Subcutaneous abdominal adipose tissue (tissue), 5 donors: ENCODE results near the gene FBXL17.
A peak's percentile ranks its signal among the peaks of the same experiment; 100 is the strongest.

Experiments used
- H3K27ac ChIP-seq: one replicate; pipeline ENCODE4 v1.7.0; 2013; ENCODE audit warnings: low read depth, mild to moderate bottlenecking, inconsistent platforms, low read length, moderate library complexity
- H3K27me3 ChIP-seq, 5 donors: one replicate each; pipeline ENCODE4 v1.7.0; 2013; ENCODE audit warnings: low read length in 5 of 5, inconsistent platforms in 1 of 5; ENCODE audit not compliant: control insufficient read depth in 5 of 5, insufficient read depth in 4 of 5
- H3K36me3 ChIP-seq, 5 donors: one replicate each; pipeline ENCODE4 v1.7.0; 2013; ENCODE audit warnings: low read length in 5 of 5; ENCODE audit not compliant: control insufficient read depth in 5 of 5, insufficient read depth in 5 of 5
- H3K4me1 ChIP-seq, 5 donors: one replicate each; pipeline ENCODE4 v1.7.0; 2013; ENCODE audit warnings: low read length in 5 of 5, mild to moderate bottlenecking in 3 of 5, moderate library complexity in 1 of 5; ENCODE audit not compliant: control insufficient read depth in 5 of 5, insufficient read depth in 5 of 5
- H3K4me3 ChIP-seq, 5 donors: one replicate each; pipeline ENCODE4 v1.7.0; 2013; ENCODE audit warnings: low read length in 5 of 5, low read depth in 1 of 5
- H3K9ac ChIP-seq, 5 donors: one replicate each; pipeline ENCODE4 v1.7.0; 2013; ENCODE audit warnings: low read length in 5 of 5, mild to moderate bottlenecking in 4 of 5, moderate library complexity in 3 of 5
- H3K9me3 ChIP-seq, 5 donors: one replicate each; pipeline ENCODE4 v1.7.0; 2013; ENCODE audit warnings: low read length in 5 of 5; ENCODE audit not compliant: control insufficient read depth in 5 of 5
- donor health status: healthy.
- donor health status: healthy.
- donor health status: healthy.
- donor health status: healthy.
- donor health status: healthy.

The FBXL17 gene

GRCh38 chr5:108094800-108095199 is 287.1 kb downstream of the FBXL17 start:
- no peak overlapping the region for H3K4me3 ChIP-seq
- H3K9me3 ChIP-seq: no peaks in the 10 kb centered on the region
- no peaks in the 10 kb centered on the region for H3K36me3 ChIP-seq
- no peak overlapping the region for H3K9ac ChIP-seq
- H3K27me3 ChIP-seq: no peaks in the 10 kb centered on the region
- H3K27ac ChIP-seq: no peak overlapping the region
- no peaks in the 10 kb centered on the region for H3K4me1 ChIP-seq

- Histone ChIP-seq H3K9me3 (no peaks in the 10 kb centered on the region), H3K36me3 (no peaks in the 10 kb centered on the region), H3K9ac (no peak overlapping the region), H3K4me3 (no peak overlapping the region), H3K4me1 (no peaks in the 10 kb centered on the region), H3K27me3 (no peaks in the 10 kb centered on the region), H3K27ac (no peak overlapping the region)
Observed at GRCh38 chr5:108093186-108093585, 288.7 kb downstream of the FBXL17 start.

- Histone ChIP-seq H3K36me3 (no peaks in the 10 kb centered on the region), H3K4me3 (no peak overlapping the region), H3K9ac (no peak overlapping the region), H3K27ac (no peak overlapping the region), H3K9me3 (no peaks in the 10 kb centered on the region), H3K4me1 (no peaks in the 10 kb centered on the region), H3K27me3 (no peaks in the 10 kb centered on the region)
Observed at GRCh38 chr5:108090946-108091345, 291.0 kb downstream of the FBXL17 start.

GRCh38 chr5:108084105-108084504 is 297.8 kb downstream of the FBXL17 start:
- Histone ChIP-seq H3K4me3 (no peak overlapping the region), H3K9me3 (no peaks in the 10 kb centered on the region), H3K9ac (no peak overlapping the region), H3K27me3 (no peaks in the 10 kb centered on the region), H3K36me3 (no peaks in the 10 kb centered on the region), H3K4me1 (peaks cover 0 to 27% (median 11%) of the 10 kb centered on the region in 5 donors), H3K27ac (no peak overlapping the region)

- Histone ChIP-seq H3K9ac (no peak overlapping the region), H3K9me3 (no peaks in the 10 kb centered on the region), H3K4me1 (peaks cover 0 to 32% (median 11%) of the 10 kb centered on the region in 5 donors), H3K27me3 (no peaks in the 10 kb centered on the region), H3K36me3 (no peaks in the 10 kb centered on the region), H3K4me3 (no peak overlapping the region), H3K27ac (no peak overlapping the region)
Observed at GRCh38 chr5:108083232-108083631, 298.7 kb downstream of the FBXL17 start.

GRCh38 chr5:108081707-108082106 is 300.2 kb downstream of the FBXL17 start:
- Histone ChIP-seq H3K9me3 (no peaks in the 10 kb centered on the region), H3K27ac (no peak overlapping the region), H3K27me3 (no peaks in the 10 kb centered on the region), H3K9ac (no peak overlapping the region), H3K36me3 (no peaks in the 10 kb centered on the region), H3K4me3 (no peak overlapping the region), H3K4me1 (peaks cover 0 to 32% (median 11%) of the 10 kb centered on the region in 5 donors)

GRCh38 chr5:108079753-108080152 is 302.1 kb downstream of the FBXL17 start:
- Histone ChIP-seq H3K4me3 (no peak overlapping the region), H3K9me3 (no peaks in the 10 kb centered on the region), H3K27me3 (no peaks in the 10 kb centered on the region), H3K27ac (no peak overlapping the region), H3K36me3 (peaks cover 0 to 4% (median 0%) of the 10 kb centered on the region in 5 donors), H3K4me1 (peaks cover 0 to 32% (median 11%) of the 10 kb centered on the region in 5 donors), H3K9ac (peak overlapping the region in 1 of 5 donors; percentile 24)

GRCh38 chr5:108078882-108079281 is 303.0 kb downstream of the FBXL17 start:
- H3K4me3 ChIP-seq: no peak overlapping the region

GRCh38 chr5:108078345-108078744 is 303.6 kb downstream of the FBXL17 start:
- peaks cover 0 to 6% (median 0%) of the 10 kb centered on the region in 5 donors for H3K9me3 ChIP-seq
- H3K4me1 ChIP-seq: peaks cover 0 to 32% (median 11%) of the 10 kb centered on the region in 5 donors
- no peaks in the 10 kb centered on the region for H3K27me3 ChIP-seq
- no peak overlapping the region for H3K27ac ChIP-seq
- no peak overlapping the region for H3K4me3 ChIP-seq
- H3K36me3 ChIP-seq: peaks cover 0 to 4% (median 0%) of the 10 kb centered on the region in 5 donors
- no peak overlapping the region for H3K9ac ChIP-seq

More at GRCh38 chr5:108078882-108079281, 303.0 kb downstream of the FBXL17 start:
- Histone ChIP-seq H3K27ac (no peak overlapping the region), H3K27me3 (no peaks in the 10 kb centered on the region), H3K9ac (no peak overlapping the region), H3K9me3 (peaks cover 0 to 2% (median 0%) of the 10 kb centered on the region in 5 donors), H3K36me3 (peaks cover 0 to 4% (median 0%) of the 10 kb centered on the region in 5 donors), H3K4me1 (peaks cover 0 to 32% (median 11%) of the 10 kb centered on the region in 5 donors)

- H3K4me1 ChIP-seq: peaks cover 0 to 9% (median 2%) of the 10 kb centered on the region in 5 donors
- peaks cover 0 to 6% (median 0%) of the 10 kb centered on the region in 5 donors for H3K9me3 ChIP-seq
- H3K4me3 ChIP-seq: no peak overlapping the region
- no peak overlapping the region for H3K9ac ChIP-seq
- peaks cover 0 to 4% (median 0%) of the 10 kb centered on the region in 5 donors for H3K36me3 ChIP-seq
- H3K27ac ChIP-seq: no peak overlapping the region
- no peaks in the 10 kb centered on the region for H3K27me3 ChIP-seq
Observed at GRCh38 chr5:108074626-108075025, 307.3 kb downstream of the FBXL17 start.
